Renal cortex interstitium (tissue), 11 donors: ENCODE measurements around the gene SNN. TPM values are rescaled to one million over a fixed set of nuclear protein-coding genes. Genes with fewer than 3 reads are reported as not detected.

Experiments
- DNase-seq, 11 donors: peaks; one replicate each; pipeline ENCODE4 v3.0.0-alpha.2; 2013; ENCODE audit warnings: low read depth in 9 of 11, low spot score in 4 of 11; ENCODE audit errors: extremely low read depth in 1 of 11
- polyA plus RNA-seq, 3 donors: library from polyadenylated mRNA; unstranded; fragments of 120-200 nt; gene quantifications; one replicate each; pipeline ENCODE4 v1.2.1, GENCODE V29; 2013; ENCODE audit not compliant: insufficient read length in 3 of 3

Gene SNN
- polyA plus RNA-seq, 3 donors: 30.9 to 41.9 (median 37.3) TPM

DNA sequence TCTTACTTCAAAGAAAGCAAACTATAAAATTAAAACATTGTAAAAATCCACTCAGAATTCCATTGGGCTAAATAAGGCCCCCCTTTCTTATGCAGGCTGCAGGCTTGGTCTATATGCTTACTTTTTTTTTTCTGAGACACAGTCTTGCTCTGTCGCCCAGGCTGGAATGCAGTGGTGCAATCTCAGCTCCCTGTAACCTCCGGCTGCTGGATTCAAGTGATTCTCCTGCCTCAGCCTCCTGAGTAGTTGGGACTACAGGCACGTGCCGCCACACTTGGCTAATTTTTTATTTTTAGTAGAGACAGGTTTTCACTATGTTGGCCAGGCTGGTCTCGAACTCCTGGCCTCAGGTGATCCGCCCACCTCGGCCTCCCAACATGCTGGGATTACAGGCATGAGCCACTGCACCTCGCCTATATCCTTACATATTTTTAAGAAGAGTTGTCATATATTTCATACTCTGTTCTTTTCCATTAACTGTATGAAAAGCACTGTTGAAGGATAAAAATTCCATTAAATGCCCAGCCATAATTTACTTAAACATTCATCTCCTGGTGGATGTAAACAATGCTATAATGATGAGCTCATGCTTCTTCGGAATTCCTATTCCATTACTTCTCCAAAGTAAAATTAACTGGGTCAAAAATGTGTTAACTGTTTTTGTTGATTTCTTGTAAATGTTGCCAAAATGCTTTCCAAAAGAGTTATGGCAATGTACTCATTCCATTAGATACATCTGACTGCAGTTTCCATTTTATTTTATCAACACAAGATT, 17.8 kb downstream of the SNN start:
- no peak for DNase-seq

DNA sequence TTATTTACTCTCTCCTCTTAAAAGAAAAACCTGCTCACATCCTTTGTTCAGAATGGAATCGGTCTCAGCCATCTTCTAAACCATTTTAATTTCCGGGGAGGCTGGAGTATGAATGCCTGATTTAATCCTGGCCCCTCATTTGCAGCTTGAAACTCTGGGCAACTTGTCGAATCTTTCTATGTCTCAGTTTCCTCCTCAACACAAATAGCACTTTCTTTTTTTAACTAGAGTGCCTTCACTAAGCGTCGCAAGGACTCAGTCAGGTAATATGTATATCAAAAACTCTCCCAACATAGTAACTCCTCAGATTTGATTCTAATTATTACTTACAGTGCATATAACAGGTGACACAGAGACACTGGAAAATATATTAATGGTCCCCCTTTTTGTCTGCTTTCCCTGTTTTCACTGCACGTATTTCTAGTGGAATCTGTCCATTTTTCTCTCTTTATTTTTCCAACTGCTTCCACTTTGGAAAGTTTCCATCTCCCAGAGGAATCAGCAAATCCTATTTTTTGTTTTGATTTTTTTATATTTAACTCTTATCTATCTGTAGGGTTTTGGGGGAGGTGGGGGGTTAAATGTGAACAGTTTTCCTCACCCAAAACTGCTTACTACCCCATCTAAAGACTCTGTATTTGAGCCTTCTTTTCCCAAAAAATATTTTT, 18.6 kb downstream of the SNN start:
- no peak for DNase-seq

DNA sequence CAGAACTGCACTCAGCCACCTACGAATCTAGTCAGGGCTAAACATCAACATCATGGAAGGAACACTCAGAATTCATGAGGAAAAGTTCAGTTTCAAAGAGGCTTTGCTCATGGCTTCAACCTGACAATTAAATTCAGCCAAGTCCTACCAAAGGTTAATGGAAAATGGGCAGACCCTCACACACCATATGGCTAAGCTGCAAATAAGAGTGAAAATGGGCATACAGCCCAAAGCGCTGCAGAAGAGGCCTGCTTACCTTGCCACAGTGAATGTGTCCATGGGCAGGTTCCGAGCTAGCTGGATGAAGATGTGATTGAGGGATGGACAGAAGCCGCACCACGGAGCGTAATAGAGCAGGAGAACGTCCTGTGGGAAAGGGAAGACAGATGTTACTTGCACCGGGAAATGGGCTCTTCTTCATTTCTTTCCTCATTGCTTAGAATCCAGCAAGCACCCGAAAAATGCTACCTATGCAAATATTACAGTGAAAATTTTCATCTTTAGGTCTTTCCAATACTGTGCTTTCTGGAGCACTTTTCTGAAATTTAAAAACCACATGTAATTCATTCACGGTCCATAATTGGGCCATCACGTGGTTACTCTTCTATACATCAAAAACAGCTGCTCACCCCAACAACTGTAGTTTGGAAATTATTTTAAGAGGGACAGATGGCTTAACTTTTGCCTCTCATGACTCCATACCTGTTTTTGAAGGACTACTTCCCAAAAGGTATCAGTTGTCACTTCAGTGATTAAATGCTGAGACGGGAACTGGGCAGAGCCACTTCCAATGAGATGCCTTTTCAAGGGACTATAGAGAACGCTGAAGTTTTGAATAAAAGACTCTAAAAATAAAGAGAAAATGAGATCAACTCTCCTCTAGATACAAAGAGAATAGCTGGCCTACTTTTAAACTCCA, 19.6 kb downstream of the SNN start:
- no peak for DNase-seq

DNA sequence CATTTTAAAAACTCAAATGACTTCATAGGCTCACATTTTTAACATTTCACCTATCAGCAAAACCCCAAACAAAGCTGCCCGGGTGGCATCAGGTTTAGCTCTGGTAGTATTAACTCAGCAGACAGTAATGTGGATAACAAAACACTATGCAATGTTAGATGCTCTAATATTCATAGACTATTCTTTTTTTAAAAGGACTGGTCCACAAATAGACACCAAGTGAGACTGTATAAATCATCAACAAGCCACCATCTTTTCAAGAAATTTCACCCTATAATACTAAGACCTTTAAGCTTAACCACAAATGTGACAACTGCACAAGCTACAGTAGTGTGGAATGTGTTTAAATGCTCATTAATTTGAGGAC, 20.2 kb downstream of the SNN start:
- DNase-seq: no peak

DNA sequence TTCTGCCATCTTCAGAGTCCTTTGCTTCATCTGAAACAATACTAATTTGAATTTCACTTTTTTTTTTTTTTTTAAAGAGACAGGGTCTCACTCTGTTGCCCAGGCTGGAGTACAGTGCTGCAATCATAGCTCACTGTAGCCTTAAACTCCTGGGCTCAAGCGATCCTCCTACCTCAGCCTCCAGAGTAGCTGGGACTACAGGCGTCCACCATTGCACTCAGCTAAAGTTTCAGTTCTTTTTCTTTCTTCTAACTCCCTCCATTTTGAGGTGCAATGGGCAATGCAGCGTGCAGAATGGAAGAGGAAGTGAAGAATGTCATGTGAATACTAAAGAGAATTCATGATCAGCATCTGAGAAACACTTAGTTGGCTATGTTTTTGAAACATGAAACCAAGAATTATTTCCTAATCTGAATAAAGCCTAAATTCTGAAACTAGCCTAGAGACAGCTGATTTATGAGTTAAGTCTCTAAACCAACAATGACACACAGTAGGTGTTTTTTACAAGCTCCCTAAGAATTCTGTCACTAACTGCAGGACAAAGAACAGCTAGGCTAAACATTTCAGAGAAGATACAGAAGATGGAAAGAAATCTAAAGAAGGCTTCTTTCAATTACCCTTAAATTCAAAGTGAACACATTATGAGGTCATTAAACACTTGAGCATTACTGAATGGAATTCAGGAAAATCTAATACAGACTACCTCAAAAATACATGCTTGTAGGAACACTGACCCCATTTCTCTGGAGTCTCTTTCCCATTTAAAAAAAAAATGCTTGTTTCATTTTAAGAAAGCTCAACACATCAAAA, 21.0 kb downstream of the SNN start:
- no peak for DNase-seq

DNA sequence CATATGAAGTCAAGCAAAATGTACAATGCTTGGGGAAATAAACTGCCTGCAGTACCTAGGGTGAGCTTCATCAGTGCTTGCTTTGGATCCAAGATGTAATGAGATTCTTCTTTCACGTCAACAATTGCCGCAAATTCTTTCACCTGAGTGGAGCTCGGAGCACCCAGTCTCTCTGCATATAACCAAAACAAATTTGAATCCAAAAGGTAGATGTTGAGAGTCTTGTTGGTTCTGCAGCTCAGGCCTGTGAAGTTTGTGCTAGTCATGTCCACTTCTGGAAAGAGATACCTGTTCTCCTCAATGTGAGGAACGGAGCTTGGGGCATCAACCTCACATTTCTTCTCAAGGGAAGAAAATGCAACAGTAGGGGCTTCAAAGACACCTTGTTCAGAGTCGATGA, 23.0 kb downstream of the SNN start:
- DNase-seq: no peak

DNA sequence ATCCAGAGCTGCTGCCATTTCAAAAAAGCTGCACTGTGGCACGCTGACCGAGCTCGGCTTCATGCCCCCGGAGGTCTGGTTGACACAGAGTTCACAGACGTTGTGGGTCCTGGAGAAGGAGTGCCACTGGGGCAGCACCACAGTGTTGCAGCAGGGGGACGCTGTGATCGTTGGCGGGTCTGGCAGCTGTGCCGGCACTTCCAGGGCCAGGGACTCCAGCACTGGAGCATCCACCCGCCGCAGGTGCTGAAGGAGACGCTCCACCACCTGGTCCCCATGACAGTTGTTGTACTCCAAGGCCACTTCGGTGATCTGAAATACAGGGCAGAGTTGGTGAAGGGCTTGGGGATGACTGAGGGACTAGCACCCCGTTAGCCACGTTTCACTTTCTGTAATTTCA, 23.5 kb downstream of the SNN start:
- no peak for DNase-seq

DNA sequence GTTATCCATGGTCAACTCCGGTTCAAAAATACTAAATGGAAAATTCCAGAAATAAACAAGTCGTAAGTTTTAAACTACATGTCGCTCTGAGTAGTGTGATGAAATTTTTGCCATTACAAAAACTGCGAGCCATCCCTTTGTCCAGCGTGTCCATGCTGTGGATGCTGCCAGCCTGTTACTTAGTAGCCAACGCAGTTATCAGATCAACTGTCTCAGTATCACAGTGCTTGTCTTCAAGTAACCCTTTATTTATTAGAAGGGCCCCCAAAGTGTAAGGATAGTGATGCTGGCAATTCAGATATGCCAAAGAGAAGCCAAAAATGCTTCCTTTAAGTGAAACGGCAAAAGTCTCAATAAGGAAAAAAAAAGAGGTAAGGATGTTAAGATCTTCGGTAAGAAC, 23.9 kb downstream of the SNN start:
- no peak for DNase-seq

DNA sequence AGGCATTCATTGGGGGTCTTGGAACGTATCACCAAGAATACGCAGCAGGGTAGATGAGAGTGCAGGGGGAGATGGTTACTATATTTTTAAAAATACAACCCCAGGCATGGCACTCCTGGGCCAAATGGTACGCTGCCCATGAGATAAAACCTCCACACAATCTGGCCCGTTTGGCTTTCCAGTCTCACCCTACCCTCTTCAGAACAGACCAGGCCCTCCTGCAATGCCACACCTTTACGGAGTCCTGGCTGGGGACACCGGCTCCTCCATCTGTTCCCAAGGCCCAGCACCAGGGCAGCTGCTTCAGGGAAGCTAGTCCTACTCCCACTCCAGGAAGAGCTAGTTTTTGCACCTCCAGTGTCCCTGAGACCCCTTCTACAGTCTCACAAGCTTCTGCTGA, 24.4 kb downstream of the SNN start:
- no peak for DNase-seq

DNA sequence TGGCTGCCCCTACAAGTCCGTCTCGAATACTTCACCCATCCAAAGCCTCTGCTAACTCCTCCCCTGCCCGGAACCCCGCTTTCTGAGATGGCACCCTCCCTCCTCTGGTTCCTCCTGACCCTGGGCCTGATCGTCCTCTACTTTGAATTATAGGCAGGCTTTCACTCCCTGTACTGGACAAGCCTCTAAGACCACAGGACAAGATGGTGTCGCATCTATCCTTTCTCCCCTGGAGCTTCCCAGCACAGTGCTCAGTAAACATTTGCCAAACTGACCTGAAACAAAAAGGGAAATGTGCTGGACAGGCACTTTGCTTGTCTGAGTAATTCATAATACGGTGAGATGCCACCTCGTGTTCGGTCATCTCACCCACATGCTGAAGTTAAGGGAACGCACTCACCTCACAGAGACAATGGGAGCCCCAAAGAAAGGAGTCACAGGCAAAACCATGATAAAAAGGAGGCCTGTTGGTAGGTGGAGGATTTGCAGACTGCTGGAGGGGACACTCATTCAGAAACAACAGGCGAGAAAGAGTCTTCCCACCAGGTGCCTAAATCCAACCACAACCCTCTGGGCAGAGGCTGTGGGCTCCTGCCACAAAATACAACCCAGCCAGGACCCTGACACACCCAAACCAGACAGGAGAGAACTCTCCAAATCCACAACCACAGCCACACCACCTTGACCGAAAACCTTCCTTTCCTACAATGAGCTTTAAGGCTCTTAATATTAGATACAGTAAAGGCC, 28.2 kb downstream of the SNN start:
- no peak for DNase-seq

DNA sequence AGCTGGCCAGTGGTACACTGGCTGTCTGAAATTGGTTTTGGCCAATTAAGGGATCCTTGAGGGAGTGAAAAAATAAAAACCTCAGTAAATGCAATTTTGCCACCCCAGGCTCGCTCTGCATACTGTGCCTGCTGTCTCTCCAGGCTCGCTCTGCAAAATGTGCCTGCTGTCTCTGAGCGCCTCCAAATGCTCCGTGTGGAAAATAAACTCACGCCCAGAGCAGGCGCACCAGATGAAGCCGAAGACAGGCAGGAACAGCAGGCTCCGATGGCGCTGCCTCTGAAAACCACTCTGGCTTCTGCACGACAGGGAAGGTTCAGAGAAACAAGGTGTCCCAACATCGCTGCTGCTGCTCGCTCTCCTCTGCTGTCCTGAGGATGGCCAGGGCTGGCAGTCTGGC, 29.1 kb downstream of the SNN start:
- no peak for DNase-seq

DNA sequence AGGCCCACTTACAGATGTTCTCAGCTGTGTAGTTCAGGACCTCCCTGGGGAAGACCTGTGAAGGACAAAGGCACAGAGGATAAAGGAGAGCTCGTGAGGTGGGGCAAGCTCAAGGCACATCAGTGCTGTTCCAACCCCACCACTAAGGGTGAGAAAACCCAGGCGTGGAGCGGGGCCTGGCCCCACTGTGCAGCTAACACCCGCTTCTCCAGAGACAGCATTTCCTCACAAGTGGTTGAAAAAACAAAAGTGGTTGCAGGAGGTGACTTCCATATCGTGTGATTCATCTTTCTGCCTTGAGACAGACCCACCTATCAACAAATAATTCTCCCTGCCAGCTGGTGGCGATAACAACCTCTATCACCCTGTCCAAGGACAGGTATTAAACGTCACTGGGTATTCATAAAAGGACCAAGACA, 30.0 kb downstream of the SNN start:
- DNase-seq: no peak

DNA sequence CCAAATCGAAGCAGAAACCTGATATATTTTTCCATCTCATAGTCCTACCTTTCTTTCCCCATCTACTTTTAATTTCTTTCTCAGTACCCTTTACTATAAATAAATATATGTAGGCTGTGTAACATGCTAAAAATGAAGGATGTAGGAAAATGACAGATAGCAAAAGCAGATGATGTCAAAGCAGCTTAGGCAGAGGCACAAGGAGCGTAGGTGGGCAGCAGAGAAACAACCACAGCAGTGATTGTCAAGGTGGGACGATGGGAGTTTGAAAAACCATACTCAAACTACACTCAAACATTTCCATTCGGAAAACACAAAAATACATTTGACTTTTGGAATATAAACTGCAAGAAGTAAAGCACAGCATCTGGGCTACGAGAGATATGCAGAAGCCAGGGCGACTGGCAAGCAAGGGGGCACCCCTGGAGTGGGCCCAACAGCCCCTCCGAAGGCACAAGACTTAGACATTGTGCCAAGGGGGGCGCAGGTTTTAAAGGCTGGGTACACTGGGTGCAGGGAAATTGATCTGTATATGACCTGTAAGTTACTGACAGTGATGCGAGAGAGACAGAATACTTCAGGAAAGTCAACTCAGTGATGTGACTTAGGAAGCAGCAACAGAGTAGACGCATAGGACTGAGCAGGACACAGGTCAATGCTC, 31.1 kb downstream of the SNN start:
- no peak for DNase-seq

DNA sequence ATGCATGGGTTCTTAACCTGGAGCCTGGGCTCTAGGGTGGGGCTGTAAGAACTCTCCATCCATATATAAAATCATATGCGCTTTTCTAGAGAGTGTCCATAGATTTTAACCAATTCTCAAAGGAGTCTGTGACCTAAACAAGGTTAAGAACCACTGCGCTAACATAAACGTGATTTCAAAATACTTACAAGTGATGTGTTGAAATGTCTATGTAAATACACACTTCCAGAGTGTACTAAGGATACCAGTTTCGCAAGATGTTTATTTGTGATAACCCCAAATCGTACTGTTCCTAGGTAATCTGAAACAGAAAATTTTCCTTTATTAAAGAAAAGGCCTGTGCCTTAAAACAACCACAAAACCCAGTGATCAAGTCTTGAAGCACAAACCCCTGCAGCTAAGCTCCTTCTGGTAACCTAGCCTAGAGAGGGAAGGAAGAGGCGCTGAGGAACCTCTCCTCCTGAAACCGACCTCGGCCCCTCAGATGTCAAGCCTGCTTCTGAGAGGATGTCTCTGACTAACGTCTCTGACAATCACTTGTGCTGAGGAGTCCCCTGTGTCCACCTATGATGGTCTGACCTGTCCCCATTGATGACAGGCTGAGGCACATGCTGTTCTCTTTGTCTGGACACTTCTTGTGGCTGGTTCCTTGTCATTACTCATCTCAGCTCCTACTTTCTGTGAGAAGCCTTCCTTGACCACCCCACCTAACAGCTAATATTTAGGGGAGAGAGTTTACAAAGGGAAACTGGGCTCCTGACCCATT, 32.2 kb downstream of the SNN start:
- DNase-seq: no peak

DNA sequence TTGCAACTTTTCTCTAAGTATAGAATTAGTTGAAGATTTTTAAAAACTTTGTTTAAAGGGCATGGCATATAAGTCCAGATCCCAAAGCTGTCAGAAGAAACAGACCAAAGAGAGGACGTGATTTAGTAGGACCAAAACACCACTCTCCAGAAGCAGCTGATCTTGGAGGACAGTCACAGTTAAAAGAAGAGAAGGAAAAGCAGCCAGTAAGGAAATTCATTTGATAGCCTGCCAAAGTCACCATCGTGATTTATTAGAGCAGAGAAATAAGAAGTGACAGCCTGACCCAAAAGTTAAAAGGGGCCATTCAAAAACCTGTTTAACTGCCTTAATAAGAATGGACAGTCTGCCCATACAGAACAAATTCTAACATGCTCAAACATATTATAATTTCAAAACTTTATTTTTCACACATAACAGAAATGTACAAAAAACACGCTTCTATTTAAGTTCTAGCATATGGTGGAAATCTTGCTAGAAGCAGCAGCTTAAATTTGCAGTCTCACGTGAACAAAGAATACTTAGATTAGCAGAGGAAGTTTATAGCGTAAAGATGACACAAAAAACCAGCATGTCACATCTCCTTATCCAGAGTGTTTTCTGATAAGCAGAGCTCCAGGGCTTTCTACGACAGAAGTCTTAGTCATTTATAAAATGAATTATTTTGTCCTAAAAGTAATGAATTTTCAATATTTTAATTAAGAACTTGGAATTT, 37.2 kb downstream of the SNN start:
- DNase-seq: no peak

DNA sequence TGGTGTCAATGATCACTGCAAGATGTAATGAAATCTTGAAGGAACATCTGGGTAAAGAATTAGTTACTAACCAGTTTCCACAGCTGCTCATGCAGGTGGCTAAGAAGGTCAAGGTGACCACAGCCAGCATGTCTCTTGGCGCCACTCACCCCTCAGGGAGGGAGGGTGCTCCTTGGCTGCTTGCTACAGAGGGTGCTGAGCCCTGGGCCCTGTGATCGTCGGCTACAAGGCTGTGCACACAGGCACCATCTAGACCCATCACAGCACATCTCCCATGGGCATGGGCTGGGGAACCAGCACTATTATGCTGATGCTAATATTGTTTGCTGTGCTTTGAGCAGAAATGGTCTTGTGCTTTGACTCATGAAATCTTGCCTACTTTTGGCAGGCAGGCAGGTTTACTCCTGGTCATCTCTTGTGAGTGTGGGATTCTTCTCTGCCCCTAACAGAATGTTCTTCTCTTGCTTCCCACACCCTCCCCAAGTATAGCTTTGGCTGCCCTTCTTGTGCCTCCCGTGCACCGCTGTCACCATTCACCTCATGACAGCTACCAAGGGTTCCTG, 38.0 kb downstream of the SNN start:
- DNase-seq: no peak
